ENCODE measurements around the gene SETD2. TPM values are rescaled to one million over a fixed set of nuclear protein-coding genes. Genes with fewer than 3 reads are reported as not detected.

SETD2 gene
- total and polyA plus RNA-seq, 2 donors (not counting 1 experiment from before 2014, with no cell fraction given) = 22.6 to 91.4 TPM

- CTCF ChIA-PET = interaction anchor here (0.6 to 2.9 kb wide), 4 partner anchors 9 to 160 kb away, joined by 3 to 10 read pairs (median 6); no protein-coding TSS in a partner anchor
- TF ChIP-seq EZH2 (IDR thresholded peaks at IDR 0.05; ENCODE audit: borderline replicate concordance, insufficient read depth, low read depth, low read length, poor library complexity, severe bottlenecking) (no peak), CTCF (IDR thresholded peaks at IDR 0.05) (no peak)
- H3K79me2 ChIP-seq (ENCODE audit: control insufficient read depth, insufficient read depth, low read length) = peaks cover 77% of the 10 kb centered on the region
These were observed 181.4 kb downstream of the SETD2 start for GRCh38 chr3:46982546-46982945.

GRCh38 chr3:46981932-46982471 lies 181.9 kb downstream of the SETD2 start:
- Mint-ChIP-seq H3K4me3 (peak overlapping the region; percentile 72), H3K27ac (peak overlapping the region; percentile 53), H3K9me3 (ENCODE audit: insufficient read depth) (no peaks in the 10 kb centered on the region), H3K27me3 (no peaks in the 10 kb centered on the region), H3K4me1 (peaks cover 68% of the 10 kb centered on the region)
- Histone ChIP-seq H2AFZ (ENCODE audit: insufficient read depth, low read depth, low read length, poor library complexity, severe bottlenecking) (no peak overlapping the region), H3K4me2 (replicated peaks; ENCODE audit: low read depth, low read length, poor library complexity, severe bottlenecking) (peak overlapping the region; percentile 32), H4K20me1 (ENCODE audit: control insufficient read depth, insufficient read depth, low read length, poor library complexity, severe bottlenecking) (peaks cover 27% of the 10 kb centered on the region), H3K4me3 (ENCODE audit: control extremely low read depth in 1 of 5, extremely low read depth in 1 of 5, insufficient read depth in 1 of 5, low read depth in 2 of 5, low read length in 4 of 5) (no peak overlapping the region), H3K4me1 (ENCODE audit: control insufficient read depth in 2 of 2, insufficient read depth in 2 of 2, low read length in 2 of 2) (peaks cover 51 to 72% of the 10 kb centered on the region in 2 donors), H3K9me3 (ENCODE audit: control extremely low read depth in 1 of 3, control insufficient read depth in 2 of 3, insufficient read depth in 1 of 3, low read length in 2 of 3) (no peaks in the 10 kb centered on the region), H3K9ac (ENCODE audit: low read length) (no peak overlapping the region), H3K36me3 (replicated peaks in 1 of 2; ENCODE audit: control extremely low read depth in 1 of 2, control insufficient read depth in 1 of 2, extremely low read depth in 1 of 2, insufficient read depth in 2 of 2, low read length in 1 of 2) (no peaks in the 10 kb centered on the region), H3K27me3 (replicated peaks in 1 of 4; ENCODE audit: control extremely low read depth in 1 of 4, control insufficient read depth in 3 of 4, insufficient read depth in 4 of 4, low read length in 3 of 4) (no peaks in the 10 kb centered on the region), H3K79me2 (ENCODE audit: control insufficient read depth, insufficient read depth, low read length) (peaks cover 82% of the 10 kb centered on the region), H3K27ac (ENCODE audit: low read length in 2 of 2) (no peak overlapping the region)
- intact Hi-C loops (cut with micrococcal nuclease) = no loop called here
- ChIA-PET CTCF (interaction anchor here (0.6 to 2.9 kb wide), 6 partner anchors 9 to 161 kb away, joined by 3 to 10 read pairs (median 4); no protein-coding TSS in a partner anchor), POLR2A (no interaction called here)
- TF ChIP-seq EZH2 (IDR thresholded peaks at IDR 0.05; ENCODE audit: borderline replicate concordance, insufficient read depth, low read depth, low read length, poor library complexity, severe bottlenecking) = no peak
- TF ChIP-seq CTCF (IDR thresholded peaks at IDR 0.05) = no peak
- WGBS (ENCODE audit: insufficient coverage) = 39% methylated on average over 3 of the region's 5 CpGs
- ATAC-seq (ENCODE audit: low read depth) (no peak), DNase-seq (no peak)

More at GRCh38 chr3:46982546-46982945, 181.4 kb downstream of the SETD2 start:
- H3K9me3 ChIP-seq (ENCODE audit: control extremely low read depth in 1 of 3, control insufficient read depth in 2 of 3, insufficient read depth in 1 of 3, low read length in 2 of 3) = no peaks in the 10 kb centered on the region
- Mint-ChIP-seq H3K9me3 (ENCODE audit: insufficient read depth) (no peaks in the 10 kb centered on the region), H3K27me3 (no peaks in the 10 kb centered on the region), H3K4me3 (no peak overlapping the region), H3K27ac (peak overlapping the region; percentile 79), H3K4me1 (peaks cover 70% of the 10 kb centered on the region)
- H3K36me3 ChIP-seq (replicated peaks in 1 of 2; ENCODE audit: control extremely low read depth in 1 of 2, control insufficient read depth in 1 of 2, extremely low read depth in 1 of 2, insufficient read depth in 2 of 2, low read length in 1 of 2) = no peaks in the 10 kb centered on the region
- POLR2A ChIA-PET = no interaction called here
- no peak for ATAC-seq (ENCODE audit: low read depth)
- no peak overlapping the region for H3K27ac ChIP-seq (ENCODE audit: low read length in 2 of 2)
- no peak overlapping the region for H3K4me2 ChIP-seq (replicated peaks; ENCODE audit: low read depth, low read length, poor library complexity, severe bottlenecking)
- peaks cover 52 to 73% of the 10 kb centered on the region in 2 donors for H3K4me1 ChIP-seq (ENCODE audit: control insufficient read depth in 2 of 2, insufficient read depth in 2 of 2, low read length in 2 of 2)
- H4K20me1 ChIP-seq (ENCODE audit: control insufficient read depth, insufficient read depth, low read length, poor library complexity, severe bottlenecking) = peaks cover 32% of the 10 kb centered on the region
- no peak overlapping the region for H3K9ac ChIP-seq (ENCODE audit: low read length)
- 100% methylated on average over 1 of the region's 2 CpGs for WGBS (ENCODE audit: insufficient coverage)
- no peaks in the 10 kb centered on the region for H3K27me3 ChIP-seq (replicated peaks in 1 of 4; ENCODE audit: control extremely low read depth in 1 of 4, control insufficient read depth in 3 of 4, insufficient read depth in 4 of 4, low read length in 3 of 4)
- H2AFZ ChIP-seq (ENCODE audit: insufficient read depth, low read depth, low read length, poor library complexity, severe bottlenecking) = no peak overlapping the region
- intact Hi-C loops (cut with micrococcal nuclease) = no loop called here
- no peak overlapping the region for H3K4me3 ChIP-seq (ENCODE audit: control extremely low read depth in 1 of 5, extremely low read depth in 1 of 5, insufficient read depth in 1 of 5, low read depth in 2 of 5, low read length in 4 of 5)
- DNase-seq = no peak

Data from B cell (primary cell).